Fibroblast of skin of abdomen (primary cell): Measurements from ENCODE around the gene DSCAM.

Experiments used
- DNase-seq: peaks from one replicate; pipeline ENCODE4 v3.0.0-alpha.2; 2013

Gene DSCAM

DNA sequence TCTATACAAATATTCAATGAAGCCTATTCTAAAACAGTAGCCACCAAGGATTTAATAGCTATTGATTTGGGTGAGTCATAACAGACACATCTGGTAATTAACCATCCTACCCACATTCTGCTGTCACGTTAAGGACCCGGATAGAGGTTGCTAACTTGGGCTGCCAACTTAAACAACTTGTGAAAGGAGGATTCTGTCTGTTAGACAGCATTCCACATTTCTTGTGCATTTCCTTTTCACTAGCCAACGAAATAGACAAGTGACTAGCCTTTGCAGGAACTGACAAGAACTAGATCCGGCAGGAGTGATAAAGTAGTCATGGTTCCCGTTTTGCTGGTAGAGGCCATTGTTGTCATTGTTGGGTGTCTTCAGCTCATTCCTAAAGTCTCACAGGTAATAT is 9.5 kb downstream of the DSCAM start:
- peak; percentile 74 for DNase-seq

DNA sequence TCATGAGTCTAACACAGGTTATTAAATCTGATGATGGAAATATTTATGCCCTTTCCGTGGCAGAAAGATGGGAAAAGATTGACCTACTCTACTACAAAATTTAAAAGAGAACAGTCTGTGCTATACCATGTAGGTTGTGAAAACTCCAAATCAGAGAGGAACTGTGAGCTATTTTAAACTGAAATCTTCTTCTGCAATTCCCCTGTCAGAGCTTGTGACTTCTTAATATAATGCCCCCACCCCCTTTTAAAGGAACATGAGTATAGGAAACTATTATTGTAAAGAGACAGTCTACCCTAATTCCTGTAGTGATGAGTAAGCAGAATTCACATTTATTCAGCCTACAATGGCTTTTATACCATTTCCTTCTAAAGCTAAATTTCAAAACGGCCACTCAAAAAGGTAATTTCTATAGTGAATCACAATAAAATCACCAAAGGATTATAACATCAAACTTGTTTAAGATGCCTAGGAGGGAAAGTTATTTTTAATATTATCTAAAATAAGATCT is 11.7 kb downstream of the DSCAM start:
- DNase-seq, result no peak

DNA sequence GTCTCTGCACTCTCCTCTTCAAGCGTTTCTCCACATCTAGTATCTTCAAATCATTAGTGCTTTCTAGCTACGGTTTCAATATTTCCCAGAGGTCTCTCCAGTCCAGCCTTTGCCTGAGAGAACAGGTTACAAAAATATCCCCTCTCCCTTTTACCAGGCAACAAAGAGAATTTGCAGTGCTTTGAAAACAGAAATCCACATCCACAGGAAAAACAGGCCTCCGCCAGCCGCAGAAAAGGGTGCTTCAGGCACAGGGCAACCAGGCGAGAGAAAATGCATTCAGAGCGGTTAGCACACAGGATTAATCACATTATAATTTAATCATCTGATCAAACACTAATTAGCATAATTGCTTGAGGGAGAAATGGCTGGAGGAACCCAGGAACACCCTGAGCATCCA is 13.8 kb downstream of the DSCAM start:
- no peak for DNase-seq

DNA sequence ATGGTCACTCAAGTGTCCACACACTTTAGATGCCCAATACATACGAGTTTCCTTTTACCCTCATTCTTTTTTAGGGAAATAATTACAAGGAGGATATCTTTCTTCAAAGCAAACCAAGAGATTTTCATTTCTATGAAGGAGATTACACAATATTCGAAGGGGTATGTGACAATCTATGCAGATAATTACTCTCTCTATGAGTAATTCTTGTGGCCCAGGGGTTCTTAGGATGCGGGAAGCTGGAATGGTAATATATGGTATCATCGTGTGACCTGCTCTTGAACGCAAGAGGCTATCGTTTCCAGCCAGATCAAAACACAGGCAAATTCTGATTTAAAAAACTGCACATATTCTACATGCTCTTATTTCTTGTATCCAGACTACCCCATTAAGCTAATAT is 14.6 kb downstream of the DSCAM start:
- DNase-seq, result no peak

DNA sequence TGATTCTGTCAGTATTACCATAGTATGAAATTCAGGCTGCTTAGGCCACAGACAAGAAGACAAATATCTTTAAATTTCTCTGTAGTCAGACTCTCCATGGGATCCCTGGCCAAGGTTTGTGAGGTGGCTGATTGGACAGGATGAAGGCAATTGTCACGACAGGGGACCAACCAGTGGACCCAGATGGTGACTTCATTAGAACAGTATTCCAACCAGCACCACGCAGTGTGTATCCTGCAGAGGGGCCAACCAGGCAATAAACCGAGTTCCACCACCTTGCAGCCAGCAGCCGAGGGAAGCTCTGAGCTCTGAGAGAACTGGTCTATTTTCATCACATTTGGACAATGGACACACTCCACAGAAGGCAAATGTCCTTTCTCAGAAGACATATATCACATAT is 16.1 kb downstream of the DSCAM start:
- DNase-seq, result no peak

DNA sequence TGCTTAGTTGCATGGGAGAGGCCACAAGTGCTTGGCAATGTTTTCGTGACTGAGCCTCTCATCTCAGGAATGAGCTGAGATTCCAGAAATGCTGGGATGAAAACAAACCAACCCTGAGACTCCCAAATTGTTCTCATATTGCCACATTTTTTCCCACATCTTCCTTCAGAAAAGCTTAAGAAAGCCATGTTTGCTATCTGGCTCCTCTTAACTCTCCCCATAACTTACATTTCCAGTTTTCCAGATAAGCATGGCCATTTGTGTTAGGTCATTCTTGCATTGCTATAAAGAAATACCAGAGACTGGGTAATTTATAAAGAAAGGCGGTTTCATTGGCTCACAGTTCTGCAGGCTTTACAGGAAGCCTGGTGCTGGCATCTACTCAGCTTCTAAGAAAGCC is 17.2 kb downstream of the DSCAM start:
- DNase-seq, result no peak

DNA sequence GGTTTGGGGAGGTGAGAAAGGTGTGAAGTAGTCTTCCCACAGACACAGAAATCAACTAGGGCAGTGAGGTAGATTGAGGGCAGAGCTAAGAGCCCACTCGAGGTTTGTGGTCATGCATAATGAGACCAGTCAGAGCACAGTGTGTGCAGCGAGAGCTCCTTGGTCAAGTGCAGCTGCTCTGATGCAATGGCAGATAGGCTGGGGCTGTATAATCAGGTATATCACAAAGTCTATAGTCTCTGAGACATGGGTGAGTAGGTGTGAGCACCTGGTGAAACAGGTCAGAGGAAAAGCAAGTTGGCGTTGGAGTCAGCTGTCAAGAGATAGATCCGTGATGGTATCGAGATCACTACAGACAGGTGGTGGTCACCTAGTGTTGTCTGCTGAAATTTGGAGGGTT is 17.6 kb downstream of the DSCAM start:
- DNase-seq, result no peak

DNA sequence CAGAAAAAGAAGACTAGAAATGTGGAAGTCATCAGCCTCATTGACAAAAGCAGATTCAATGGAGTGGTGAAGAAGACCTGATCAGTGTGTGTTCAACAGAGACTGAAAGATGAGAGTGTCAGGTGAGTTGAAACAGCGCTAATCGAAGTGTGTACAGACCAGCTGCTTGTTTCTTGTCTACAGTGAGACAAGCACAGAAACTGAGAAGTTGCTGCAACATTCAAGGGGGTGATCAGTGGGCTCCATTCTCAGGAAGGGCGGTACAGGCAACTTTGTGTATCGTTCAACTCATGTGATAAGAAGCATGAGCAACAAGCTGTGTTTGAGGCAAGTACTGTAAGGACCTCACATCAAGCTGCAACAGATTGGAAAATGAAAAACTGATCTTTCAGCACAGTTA is 19.4 kb downstream of the DSCAM start:
- no peak for DNase-seq

DNA sequence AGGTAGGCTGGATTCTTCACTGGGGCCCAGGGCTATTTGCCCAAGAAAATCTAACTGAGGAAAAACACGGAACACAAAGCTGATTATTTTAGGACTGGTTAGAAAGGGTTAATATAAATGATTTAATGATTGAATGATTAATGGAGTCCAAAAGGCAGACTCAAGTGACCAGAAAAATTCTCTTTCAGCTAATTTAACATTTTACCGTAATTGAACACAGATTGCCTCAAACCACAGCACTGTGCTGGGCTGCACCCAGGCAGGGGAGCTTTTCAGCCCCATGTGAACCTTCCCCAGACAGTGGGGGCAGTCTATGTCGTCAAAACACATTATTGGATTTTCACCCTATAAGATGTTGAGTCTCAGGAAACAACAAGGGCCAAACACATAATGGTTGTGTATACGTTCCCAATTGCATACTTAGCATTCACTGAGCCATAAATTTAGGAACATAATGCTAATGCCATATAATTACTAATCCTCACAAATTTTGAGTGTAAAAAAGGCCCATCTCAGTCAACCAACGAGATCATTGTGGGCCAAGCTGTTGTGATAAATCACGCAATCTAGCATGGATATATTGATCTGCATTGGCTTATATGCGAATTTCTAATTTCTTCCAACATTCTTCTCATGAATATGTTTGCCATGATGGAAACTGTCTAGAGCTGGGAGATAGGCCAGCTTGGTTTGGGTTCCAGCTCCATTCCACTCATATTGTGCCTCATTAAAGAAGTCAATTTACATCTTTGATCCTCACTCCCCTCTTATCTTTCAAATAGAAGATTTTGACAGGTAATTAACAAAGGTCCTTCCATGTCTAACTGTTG is 27.7 kb downstream of the DSCAM start:
- peak; percentile 87 for DNase-seq

DNA sequence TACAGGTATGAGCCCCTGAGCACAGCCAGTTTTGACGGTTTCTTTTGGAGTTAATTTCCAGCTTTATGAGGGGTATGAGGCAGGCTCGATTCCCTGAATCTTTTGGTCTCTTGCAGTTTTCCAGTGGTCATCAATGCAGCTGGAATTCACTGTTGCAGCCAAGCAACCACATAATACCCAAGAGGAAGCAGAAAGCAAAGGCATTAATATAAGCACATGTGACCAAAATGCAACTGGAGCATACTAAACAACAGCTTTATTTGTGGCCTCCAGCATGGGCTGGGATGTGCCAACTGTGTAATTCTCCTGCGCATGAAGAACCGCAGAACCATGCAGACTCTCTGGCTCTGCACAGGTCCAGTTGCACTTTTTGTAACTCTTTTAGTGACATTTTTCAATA is 33.0 kb downstream of the DSCAM start:
- DNase-seq, result no peak

DNA sequence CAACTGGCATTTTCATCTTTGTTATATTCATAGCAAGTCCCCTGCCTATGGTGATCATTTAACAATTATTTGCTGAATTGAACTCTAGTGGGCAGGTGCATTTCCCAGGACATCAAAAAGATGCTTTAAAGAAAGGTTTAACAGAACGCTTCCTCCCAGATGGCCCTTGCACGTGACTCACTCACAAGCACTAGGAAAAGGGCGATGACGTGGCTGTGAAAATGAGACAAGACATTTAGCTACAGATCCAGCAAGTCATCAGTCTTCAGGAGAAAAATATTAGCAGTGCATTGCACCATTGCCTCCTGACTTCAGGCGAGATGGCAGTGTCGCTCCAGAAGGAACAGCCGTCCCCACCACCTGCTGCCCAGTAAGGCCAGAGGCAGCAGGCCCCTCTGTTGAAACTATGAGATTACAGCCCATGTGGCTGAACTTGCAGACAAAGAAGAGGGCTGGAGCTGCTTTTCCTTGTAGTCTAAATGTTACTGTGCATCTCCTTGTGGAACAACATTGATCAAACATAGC is 37.2 kb downstream of the DSCAM start:
- DNase-seq, result peak; percentile 31

DNA sequence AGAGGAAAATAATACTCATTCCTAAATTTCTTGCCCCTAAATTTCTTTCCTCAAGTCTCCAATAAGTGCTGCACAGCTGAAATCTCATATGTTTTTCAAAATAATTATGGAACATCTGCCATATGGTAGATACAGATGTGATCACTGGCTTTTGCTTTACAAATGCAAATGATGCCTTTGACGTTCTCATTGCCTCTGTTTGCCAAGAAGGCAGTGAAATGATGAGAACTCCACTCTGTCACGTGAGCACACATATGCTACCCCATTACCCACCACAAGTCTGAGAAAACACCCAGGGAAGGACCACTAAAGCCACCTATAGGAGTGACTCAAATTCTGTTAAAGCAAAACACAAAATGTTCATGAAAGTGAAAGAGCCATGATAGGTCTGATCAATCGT is 43.9 kb downstream of the DSCAM start:
- DNase-seq, result no peak

DNA sequence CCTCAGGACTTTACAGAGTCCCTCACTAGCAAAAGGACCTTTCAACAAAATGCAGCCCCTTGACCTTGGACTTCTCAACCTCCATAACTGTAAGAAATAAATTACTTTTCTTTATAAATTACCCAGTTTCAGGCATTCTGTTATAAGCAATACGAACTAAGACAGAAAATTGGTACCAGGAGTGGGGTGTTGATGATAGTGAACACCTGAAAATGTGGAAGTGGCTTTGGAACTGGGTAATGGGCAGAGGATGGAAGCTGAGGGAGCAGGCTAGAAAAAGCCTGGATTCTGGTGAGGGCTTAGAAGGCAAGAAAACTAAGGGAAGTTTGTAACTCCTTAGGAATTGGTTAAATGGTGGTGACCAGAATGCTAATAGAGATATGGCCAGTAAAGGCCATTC is 46.8 kb downstream of the DSCAM start:
- no peak for DNase-seq

DNA sequence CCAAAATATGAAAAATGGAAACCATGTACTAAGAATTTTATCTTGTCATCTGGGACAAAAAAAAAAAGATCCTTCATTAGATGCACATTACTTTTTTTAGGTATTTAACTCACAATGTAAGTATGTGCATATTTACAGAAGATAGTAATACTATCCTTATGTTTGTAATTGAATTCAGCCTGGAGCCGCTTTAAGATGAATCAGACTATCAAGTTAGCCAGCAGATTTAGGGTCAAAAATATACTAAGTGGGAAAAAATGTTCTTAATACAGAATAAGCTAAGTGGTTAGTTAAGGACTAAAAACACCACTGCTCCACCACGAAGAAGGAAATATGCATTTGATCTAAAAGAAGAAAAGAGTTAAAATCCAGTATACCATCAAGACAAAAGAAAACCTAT is 49.1 kb downstream of the DSCAM start:
- DNase-seq, result peak; percentile 83

DNA sequence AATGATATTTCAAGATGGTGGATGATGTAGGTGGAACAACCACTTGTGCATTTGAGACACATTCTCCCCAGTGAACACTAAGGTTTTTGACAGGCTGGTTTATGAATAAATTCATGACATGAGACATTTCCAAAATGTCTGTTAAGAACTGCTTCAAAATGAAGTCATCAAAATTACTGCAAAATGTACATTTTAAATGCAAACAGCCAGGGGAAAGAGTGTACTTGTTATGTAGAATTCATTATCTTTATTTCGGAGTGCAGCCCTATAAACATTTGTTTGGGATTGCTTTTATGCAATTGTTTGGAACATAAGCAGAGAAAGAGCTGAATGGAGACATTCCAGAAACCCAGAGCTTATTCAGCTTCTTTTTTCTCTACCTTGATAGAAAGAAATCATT is 49.5 kb downstream of the DSCAM start:
- DNase-seq, result peak; percentile 11

DNA sequence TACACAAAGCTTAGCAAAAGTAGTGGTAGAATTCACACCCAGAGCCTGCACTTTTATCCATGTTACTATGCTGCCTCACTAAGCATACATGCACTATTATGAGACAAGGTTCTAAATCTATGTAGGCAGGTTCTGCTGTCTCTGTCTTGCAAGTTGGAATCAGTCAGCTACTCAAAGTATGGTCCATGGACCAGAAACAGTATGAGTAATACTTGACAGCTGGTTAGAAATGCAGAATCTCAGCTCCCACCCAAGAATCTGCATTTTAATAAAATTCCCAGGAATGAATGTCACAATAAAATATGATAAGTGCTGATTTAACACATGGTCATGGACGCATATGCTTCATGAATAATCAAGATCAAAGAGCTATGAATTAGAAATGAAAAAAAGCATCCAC is 50.5 kb downstream of the DSCAM start:
- no peak for DNase-seq

DNA sequence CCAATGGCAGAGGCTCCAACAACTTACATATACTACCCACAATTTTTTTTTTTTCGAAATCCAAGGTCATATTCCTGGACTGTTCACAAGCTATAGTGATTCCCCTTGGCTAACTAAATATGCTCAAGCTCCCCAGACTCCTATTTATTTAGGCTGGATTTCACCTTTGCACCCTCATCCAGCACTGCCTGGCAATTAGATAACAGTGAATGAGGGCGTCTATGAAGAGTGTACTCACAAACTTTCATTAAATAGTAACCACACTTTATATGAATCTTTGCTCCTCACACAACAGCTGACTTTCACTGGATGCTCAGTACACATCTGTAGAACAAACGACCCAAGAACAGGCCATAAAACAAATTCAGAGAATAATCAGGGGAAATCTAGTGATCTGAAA is 51.6 kb downstream of the DSCAM start:
- no peak for DNase-seq

DNA sequence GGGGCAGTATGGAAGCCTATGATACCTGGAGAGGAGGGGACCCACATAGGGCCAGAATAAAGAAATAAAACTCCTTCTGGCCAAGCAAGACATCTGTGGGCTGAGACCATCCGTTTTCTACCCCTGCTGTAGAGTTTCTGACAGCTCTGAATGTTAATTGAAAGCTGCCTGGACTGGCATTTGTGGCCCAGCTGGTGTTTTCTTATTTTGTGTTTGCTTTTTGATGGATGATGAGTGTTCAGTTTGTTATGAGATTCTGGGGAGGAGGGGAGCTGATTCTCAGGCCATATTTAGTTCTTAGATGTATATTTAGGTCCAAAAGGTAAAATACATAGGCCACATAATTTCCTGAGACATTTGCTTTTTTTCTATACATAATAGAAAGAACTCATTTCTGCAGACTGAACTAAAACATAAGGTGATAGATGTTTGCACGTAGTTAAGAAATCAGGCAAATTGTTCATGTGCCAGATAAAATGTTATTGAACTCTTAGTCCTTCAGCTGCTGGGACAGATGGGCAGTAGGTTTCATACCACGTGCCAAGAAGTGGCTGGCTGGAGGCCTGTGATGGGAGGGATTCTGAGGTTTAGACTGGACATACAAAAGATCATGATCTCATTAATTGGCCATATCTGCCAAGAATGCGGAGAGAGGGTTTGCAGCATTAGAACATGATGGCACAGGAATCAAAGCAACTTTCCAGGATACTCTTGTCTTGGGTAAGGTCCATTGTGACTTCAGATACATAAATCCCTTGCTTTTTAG is 54.1 kb downstream of the DSCAM start:
- DNase-seq, result peak; percentile 13

DNA sequence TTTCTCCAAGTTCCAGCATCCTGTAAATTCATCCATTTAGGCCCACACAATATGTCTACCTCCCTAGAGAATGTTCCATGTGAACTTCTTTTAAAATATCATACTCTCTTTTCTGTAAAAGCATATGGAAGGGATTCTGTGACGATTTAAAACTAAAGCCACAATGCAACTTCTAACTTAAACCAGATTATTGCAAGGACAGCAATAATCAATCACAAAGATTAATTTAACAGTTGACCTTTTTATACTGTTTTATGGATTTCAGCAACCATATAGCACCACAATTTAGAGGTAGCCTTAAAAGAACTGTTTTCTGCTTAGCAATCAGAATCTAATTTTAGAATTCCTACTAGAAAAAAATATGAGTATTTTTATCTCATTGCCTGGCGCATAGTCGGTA is 58.3 kb downstream of the DSCAM start:
- no peak for DNase-seq

DNA sequence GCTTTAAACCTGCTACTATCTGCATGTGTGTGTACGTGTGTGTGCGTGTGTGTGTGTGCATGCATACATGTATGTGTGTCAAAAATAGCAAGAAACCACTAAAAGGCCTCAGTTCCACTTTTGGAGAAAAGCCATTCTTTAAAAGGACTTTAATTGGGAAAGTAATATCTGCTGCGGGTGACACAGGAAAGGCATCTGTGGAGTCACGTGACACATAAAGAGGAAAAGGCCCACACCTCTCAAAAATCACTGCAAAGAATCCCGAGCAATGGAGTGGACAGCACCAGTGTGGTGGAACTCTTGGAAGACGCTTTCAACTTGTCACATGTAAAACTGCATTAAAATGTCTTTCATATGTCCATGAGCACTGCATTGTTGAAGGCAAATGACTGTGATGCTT is 63.6 kb downstream of the DSCAM start:
- DNase-seq, result no peak

DNA sequence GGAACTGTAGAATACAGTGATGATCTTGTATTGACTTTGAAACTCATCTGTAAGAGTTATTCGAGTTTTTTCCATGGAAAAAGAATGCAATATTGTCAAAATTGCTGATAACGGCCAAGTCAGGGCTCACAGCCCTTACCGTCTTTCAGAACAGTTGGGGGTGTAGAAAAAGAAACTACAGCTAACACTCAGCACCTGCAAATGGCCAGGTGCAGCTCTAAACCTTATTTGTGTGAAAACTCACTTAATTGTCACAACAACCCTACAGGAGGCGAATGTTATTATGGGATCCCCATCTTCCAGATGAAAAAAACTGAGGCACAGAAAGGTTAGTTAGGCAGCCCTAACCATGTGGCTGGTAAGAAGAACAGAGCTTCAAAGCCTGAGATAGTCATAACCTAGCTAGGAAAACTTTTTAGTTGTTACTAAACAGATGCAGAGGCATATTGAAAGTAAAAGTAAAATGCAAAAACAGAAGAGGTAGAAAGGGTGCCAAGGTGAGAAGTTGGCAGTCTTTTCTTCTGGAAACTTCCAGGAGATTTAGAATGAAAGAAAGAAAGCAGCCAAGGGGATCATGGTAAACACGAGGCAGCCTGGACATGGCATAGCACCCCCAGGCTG is 76.4 kb downstream of the DSCAM start:
- DNase-seq, result no peak

DNA sequence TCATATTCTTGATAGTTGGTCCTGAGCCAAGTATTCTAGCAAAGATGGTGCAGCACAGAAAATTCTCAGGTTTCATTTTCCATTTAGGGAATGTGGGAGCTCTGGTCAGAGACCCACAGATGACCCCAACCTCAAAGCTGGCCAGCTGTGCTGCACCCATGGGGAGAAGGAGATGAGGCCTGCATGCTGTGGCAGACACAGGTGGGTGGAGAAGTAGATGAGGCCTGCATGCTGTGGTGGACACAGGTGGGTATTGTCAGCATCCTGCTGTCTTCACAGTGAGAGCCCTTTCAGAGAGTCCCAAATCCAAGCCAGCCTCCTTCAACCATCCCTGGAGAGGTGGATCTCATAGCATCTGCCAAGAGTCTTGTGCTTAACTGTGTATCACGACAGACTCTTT is 77.7 kb downstream of the DSCAM start:
- DNase-seq, result no peak

DNA sequence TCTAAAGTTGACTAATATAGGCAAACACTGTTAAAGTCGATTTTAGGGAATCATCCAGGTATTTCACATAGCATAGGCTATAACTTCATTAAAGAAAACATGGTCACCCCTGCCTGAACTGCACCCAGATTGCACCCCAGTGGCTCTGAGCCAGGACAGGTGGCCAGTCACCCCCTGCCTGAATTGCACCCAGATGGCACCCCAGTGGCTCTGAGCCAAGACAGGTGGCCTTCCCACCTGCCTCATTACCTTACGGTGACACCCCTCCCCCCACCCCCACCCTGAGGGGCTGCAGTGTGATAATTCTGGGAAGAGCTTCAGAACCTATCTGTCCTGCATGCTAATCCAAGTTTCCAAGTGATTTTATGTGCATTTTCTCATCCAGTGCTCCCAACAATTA is 78.9 kb downstream of the DSCAM start:
- DNase-seq, result no peak
